WTC11 (cell line): ENCODE measurements around the gene GGT1. TPM values are rescaled to one million over a fixed set of nuclear protein-coding genes. Genes with fewer than 3 reads are reported as not detected.
"Not testable (repeated sequence)": the region's sequence is repeated elsewhere in the genome, so short reads cannot be mapped to it uniquely, and the experiment has no call there.

Experiments used
- ATAC-seq: fragments of 200-7000 bp; cut with Tn5 transposase; 2 replicates; pipeline ENCODE4 v1.10.0; 2021; ENCODE audit warnings: mild to moderate bottlenecking, moderate library complexity
- CTCF ChIA-PET: fragments of 300-600 bp; sonication (Branson Sonifier 250); formaldehyde crosslinking; loops from one replicate; lab custom pipeline; 2021; ENCODE audit warnings: antibody characterized with exemption; lab: Charles Lee
- POLR2A ChIA-PET: fragments of 350-600 bp; sonication (Branson Sonifier 250); formaldehyde crosslinking; loops from one replicate; lab custom pipeline; 2021; ENCODE audit warnings: antibody characterized with exemption; lab: Charles Lee
- DNase-seq: peaks from one replicate; pipeline ENCODE4 v3.0.0; 2021; ENCODE audit warnings: low spot score
- H3K27ac Mint-ChIP-seq: 2 replicates; pipeline ENCODE4 v1.8.0; 2021; ENCODE audit warnings: mixed read lengths
- H3K27me3 Mint-ChIP-seq: 2 replicates; pipeline ENCODE4 v1.8.0; 2021; ENCODE audit warnings: low read depth, mild to moderate bottlenecking, moderate library complexity, mixed read lengths
- H3K36me3 Mint-ChIP-seq: 2 replicates; pipeline ENCODE4 v1.8.0; 2021; ENCODE audit warnings: mixed read lengths
- H3K4me1 Mint-ChIP-seq: 2 replicates; pipeline ENCODE4 v1.8.0; 2022; ENCODE audit warnings: mixed read lengths
- H3K4me3 Mint-ChIP-seq: 2 replicates; pipeline ENCODE4 v1.8.0; 2021; ENCODE audit warnings: mild to moderate bottlenecking, moderate library complexity, mixed read lengths
- H3K9me3 Mint-ChIP-seq: 2 replicates; pipeline ENCODE4 v1.8.0; 2021; ENCODE audit warnings: mixed read lengths
- ATF6 ChIP-seq: sonication (generic); formaldehyde crosslinking; IDR thresholded peaks from 2 replicates; pipeline ENCODE4 v1.8.1; 2023; ENCODE audit warnings: mild to moderate bottlenecking, missing genetic modification reagents
- CBFB ChIP-seq: sonication (generic); formaldehyde crosslinking; IDR thresholded peaks from 2 replicates; pipeline ENCODE4 v1.8.1; 2022; ENCODE audit warnings: mild to moderate bottlenecking, low read depth, missing genetic modification reagents
- CDX4 ChIP-seq: fragments of 250-450 bp; sonication (Bioruptor Pico); IDR thresholded peaks from 2 replicates; pipeline ENCODE4 v1.9.0; 2021; ENCODE audit warnings: moderate library complexity, mild to moderate bottlenecking, inconsistent platforms, borderline replicate concordance
- E2F4 ChIP-seq: sonication (generic); formaldehyde crosslinking; IDR thresholded peaks from 2 replicates; pipeline ENCODE4 v1.8.1; 2022; ENCODE audit warnings: low read depth, mild to moderate bottlenecking, moderate library complexity, missing genetic modification reagents, borderline replicate concordance
- FOXK1 ChIP-seq: sonication (generic); formaldehyde crosslinking; IDR thresholded peaks from 2 replicates; pipeline ENCODE4 v1.8.0; 2022; ENCODE audit warnings: mild to moderate bottlenecking, moderate library complexity, missing genetic modification reagents
- FOXP1 ChIP-seq: sonication (generic); formaldehyde crosslinking; IDR thresholded peaks from 2 replicates; pipeline ENCODE4 v1.8.0; 2022; ENCODE audit warnings: missing genetic modification reagents, mild to moderate bottlenecking, moderate library complexity, borderline replicate concordance
- FOXP4 ChIP-seq: sonication (generic); formaldehyde crosslinking; IDR thresholded peaks from 2 replicates; pipeline ENCODE4 v1.8.0; 2022; ENCODE audit warnings: mild to moderate bottlenecking, missing genetic modification reagents
- JUN ChIP-seq: sonication (generic); formaldehyde crosslinking; IDR thresholded peaks from 2 replicates; pipeline ENCODE4 v1.8.0; 2023; ENCODE audit warnings: mild to moderate bottlenecking, missing genetic modification reagents
- KAT7 ChIP-seq: sonication (generic); formaldehyde crosslinking; IDR thresholded peaks from 2 replicates; pipeline ENCODE4 v1.8.1; 2023; ENCODE audit warnings: missing genetic modification reagents, mild to moderate bottlenecking, borderline replicate concordance
- MLX ChIP-seq: sonication (generic); formaldehyde crosslinking; IDR thresholded peaks from 2 replicates; pipeline ENCODE4 v1.8.1; 2023; ENCODE audit warnings: mild to moderate bottlenecking, missing genetic modification reagents, moderate library complexity
- NR2C2 ChIP-seq: sonication (generic); formaldehyde crosslinking; IDR thresholded peaks from 2 replicates; pipeline ENCODE4 v1.8.0; 2022; ENCODE audit warnings: mild to moderate bottlenecking, missing genetic modification reagents
- SMAD4 ChIP-seq: sonication (generic); formaldehyde crosslinking; IDR thresholded peaks from 2 replicates; pipeline ENCODE4 v1.8.0; 2022; ENCODE audit warnings: mild to moderate bottlenecking, missing genetic modification reagents
- SOX15 ChIP-seq: fragments of 250-450 bp; sonication (Bioruptor Pico); IDR thresholded peaks from 2 replicates; pipeline ENCODE4 v1.9.0; 2021; ENCODE audit warnings: mild to moderate bottlenecking
- SP1 ChIP-seq: sonication (generic); formaldehyde crosslinking; conservative IDR thresholded peaks from 2 replicates; pipeline ENCODE4 v1.8.1; 2022; ENCODE audit warnings: missing genetic modification reagents
- STAT6 ChIP-seq: sonication (generic); formaldehyde crosslinking; conservative IDR thresholded peaks from 2 replicates; pipeline ENCODE4 v1.8.1; 2023; ENCODE audit warnings: mild to moderate bottlenecking, low read depth, missing genetic modification reagents, moderate library complexity
- USF1 ChIP-seq: sonication (generic); formaldehyde crosslinking; IDR thresholded peaks from 2 replicates; pipeline ENCODE4 v1.8.0; 2022; ENCODE audit warnings: mild to moderate bottlenecking, missing genetic modification reagents
- ZNF281 ChIP-seq: sonication (generic); formaldehyde crosslinking; IDR thresholded peaks from 2 replicates; pipeline ENCODE4 v1.8.0; 2023; ENCODE audit warnings: mild to moderate bottlenecking, missing genetic modification reagents
- ZNF396 ChIP-seq: fragments of 250-450 bp; sonication (Bioruptor Pico); IDR thresholded peaks from 2 replicates; pipeline ENCODE4 v1.8.0; 2021; ENCODE audit warnings: mild to moderate bottlenecking, moderate library complexity, borderline replicate concordance
- ZNF416 ChIP-seq: fragments of 250-450 bp; sonication (Bioruptor Pico); IDR thresholded peaks from 2 replicates; pipeline ENCODE4 v1.9.0; 2021; ENCODE audit warnings: mild to moderate bottlenecking, inconsistent platforms
- ZNF425 ChIP-seq: fragments of 250-450 bp; sonication (Bioruptor Pico); conservative IDR thresholded peaks from 2 replicates; pipeline ENCODE4 v1.9.0; 2021; ENCODE audit warnings: mild to moderate bottlenecking
- total RNA-seq: library from RNA; stranded (reverse); gene quantifications from 3 replicates; pipeline ENCODE4 v1.2.3, GENCODE V29; 2021

The GGT1 gene
- total RNA-seq, 1 experiment from 2014 or later: 33.7 TPM

GRCh38 chr22:24595863-24596262, 7.1 kb upstream of the GGT1 start:
- H3K9me3 Mint-ChIP-seq: no peaks in the 10 kb centered on the region
- no peak overlapping the region for H3K27ac Mint-ChIP-seq
- no peaks in the 10 kb centered on the region for H3K36me3 Mint-ChIP-seq
- ATAC-seq: no peak
- TF ChIP-seq FOXK1 (CRISPR knock-in tag) (no peak), FOXP1 (no peak), SP1 (no peak), SMAD4 (CRISPR knock-in tag) (no peak), E2F4 (CRISPR knock-in tag) (no peak), ZNF281 (CRISPR knock-in tag) (no peak), ZNF396 (CRISPR knock-in tag) (no peak), USF1 (CRISPR knock-in tag) (no peak), CBFB (no peak), MLX (CRISPR knock-in tag) (no peak), CDX4 (CRISPR knock-in tag) (no peak), NR2C2 (CRISPR knock-in tag) (no peak), KAT7 (CRISPR knock-in tag) (no peak), JUN (CRISPR knock-in tag) (no peak), ZNF425 (CRISPR knock-in tag) (no peak), FOXP4 (CRISPR knock-in tag) (no peak), STAT6 (no peak), SOX15 (CRISPR knock-in tag) (no peak), ZNF416 (CRISPR knock-in tag) (no peak), ATF6 (CRISPR knock-in tag) (no peak)
- TF ChIP-seq, all 79 proteins: peak for 0
- CTCF ChIA-PET: interaction anchor here (1.4 kb wide), 1 partner anchor 174 kb away, joined by 4 read pairs; no protein-coding TSS in a partner anchor
- H3K4me3 Mint-ChIP-seq: no peak overlapping the region
- no peaks in the 10 kb centered on the region for H3K27me3 Mint-ChIP-seq
- no peak for DNase-seq
- POLR2A ChIA-PET: no interaction called here
- peaks cover 22% of the 10 kb centered on the region for H3K4me1 Mint-ChIP-seq

- H3K27ac Mint-ChIP-seq, ATAC-seq, H3K36me3 Mint-ChIP-seq, POLR2A ChIA-PET, DNase-seq, H3K4me3 Mint-ChIP-seq, CTCF ChIA-PET, H3K9me3 Mint-ChIP-seq, H3K27me3 Mint-ChIP-seq: not testable (repeated sequence)
- peaks cover 21% of the 10 kb centered on the region for H3K4me1 Mint-ChIP-seq
These were observed 5.9 kb upstream of the GGT1 start for GRCh38 chr22:24597076-24597475.
